Colonic mucosa (tissue), 4 donors: ENCODE measurements around the gene TMEM30A. TPM values are rescaled to one million over a fixed set of nuclear protein-coding genes. Genes with fewer than 3 reads are reported as not detected.

Experiments
- DNase-seq: peaks from one replicate; pipeline ENCODE4 v3.0.0-alpha.2; 2020
- H3K27ac ChIP-seq: fragments of 200-600 bp; one replicate; pipeline ENCODE4 v1.8.0; 2021
- H3K27me3 ChIP-seq: fragments of 200-600 bp; one replicate; pipeline ENCODE4 v1.8.0; 2021
- H3K36me3 ChIP-seq: fragments of 200-600 bp; one replicate; pipeline ENCODE4 v1.8.0; 2021
- H3K4me1 ChIP-seq: fragments of 200-600 bp; one replicate; pipeline ENCODE4 v1.8.0; 2021; ENCODE audit warnings: mild to moderate bottlenecking
- H3K4me3 ChIP-seq: fragments of 200-600 bp; one replicate; pipeline ENCODE4 v1.8.0; 2021
- H3K9ac ChIP-seq, 2 donors: one replicate each; pipeline ENCODE4 v1.7.0; 2013; ENCODE audit warnings: control low read depth in 2 of 2, low read depth in 2 of 2, low read length in 2 of 2
- H3K9me3 ChIP-seq: fragments of 200-600 bp; one replicate; pipeline ENCODE4 v1.8.0; 2021
- intact Hi-C: fragments of 100-400 bp; cut with DNase I; formaldehyde crosslinking; loops from one replicate; pipeline ENCODE4 v1.14.1; 2022
- total RNA-seq, 2 donors: library from RNA; stranded (reverse); fragmentation: NEBNext Ultra II Directional in 1 of 2; extraction: Animal tissue kit (Norgen Biotek cat#: 25700) in 1 of 2; gene quantifications; one replicate each; pipeline ENCODE4 v1.2.1, GENCODE V29; 2021
- TF ChIP-seq, protein P1 (sequence below): fragments of 200-600 bp; IDR thresholded peaks from one replicate; pipeline ENCODE4 v1.8.0; 2022; ENCODE audit warnings: antibody characterized with exemption, mild to moderate bottlenecking
- donor health status: healthy.
- donor health status: DM: no; HTN: no; CAD: no.
- donor health status: DM: no; HTN: no; CAD: no.

The TMEM30A gene
- total RNA-seq, 2 donors from 2014 or later, result 69.5 to 112 TPM

DNA sequence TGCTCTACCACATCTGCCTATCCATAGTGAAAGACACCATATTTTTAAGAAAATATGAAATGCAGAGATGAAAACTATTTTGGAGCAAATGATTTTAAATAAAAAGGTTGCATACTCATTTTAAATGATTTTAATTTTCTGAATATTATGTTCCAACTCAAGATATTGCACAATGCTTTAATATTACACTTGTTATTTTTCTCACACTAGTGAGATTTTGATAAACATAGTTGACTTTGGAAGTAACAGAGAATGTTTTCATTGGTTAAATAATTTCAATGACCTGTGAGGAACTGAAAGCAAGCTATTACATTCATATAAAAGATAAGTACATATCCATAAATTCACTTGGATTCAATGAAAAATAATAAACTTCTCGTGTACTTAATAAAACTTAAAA, 7.2 kb upstream of the TMEM30A start:
- Histone ChIP-seq H3K27me3 (no peaks in the 10 kb centered on the region), H3K27ac (no peak overlapping the region), H3K4me1 (no peaks in the 10 kb centered on the region), H3K9ac (no peak overlapping the region), H3K9me3 (no peaks in the 10 kb centered on the region), H3K4me3 (no peak overlapping the region), H3K36me3 (no peaks in the 10 kb centered on the region)
- TF ChIP-seq, protein P1, sequence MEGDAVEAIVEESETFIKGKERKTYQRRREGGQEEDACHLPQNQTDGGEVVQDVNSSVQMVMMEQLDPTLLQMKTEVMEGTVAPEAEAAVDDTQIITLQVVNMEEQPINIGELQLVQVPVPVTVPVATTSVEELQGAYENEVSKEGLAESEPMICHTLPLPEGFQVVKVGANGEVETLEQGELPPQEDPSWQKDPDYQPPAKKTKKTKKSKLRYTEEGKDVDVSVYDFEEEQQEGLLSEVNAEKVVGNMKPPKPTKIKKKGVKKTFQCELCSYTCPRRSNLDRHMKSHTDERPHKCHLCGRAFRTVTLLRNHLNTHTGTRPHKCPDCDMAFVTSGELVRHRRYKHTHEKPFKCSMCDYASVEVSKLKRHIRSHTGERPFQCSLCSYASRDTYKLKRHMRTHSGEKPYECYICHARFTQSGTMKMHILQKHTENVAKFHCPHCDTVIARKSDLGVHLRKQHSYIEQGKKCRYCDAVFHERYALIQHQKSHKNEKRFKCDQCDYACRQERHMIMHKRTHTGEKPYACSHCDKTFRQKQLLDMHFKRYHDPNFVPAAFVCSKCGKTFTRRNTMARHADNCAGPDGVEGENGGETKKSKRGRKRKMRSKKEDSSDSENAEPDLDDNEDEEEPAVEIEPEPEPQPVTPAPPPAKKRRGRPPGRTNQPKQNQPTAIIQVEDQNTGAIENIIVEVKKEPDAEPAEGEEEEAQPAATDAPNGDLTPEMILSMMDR, result no peak
- DNase-seq, result no peak
- intact Hi-C loops, result no loop called here

DNA sequence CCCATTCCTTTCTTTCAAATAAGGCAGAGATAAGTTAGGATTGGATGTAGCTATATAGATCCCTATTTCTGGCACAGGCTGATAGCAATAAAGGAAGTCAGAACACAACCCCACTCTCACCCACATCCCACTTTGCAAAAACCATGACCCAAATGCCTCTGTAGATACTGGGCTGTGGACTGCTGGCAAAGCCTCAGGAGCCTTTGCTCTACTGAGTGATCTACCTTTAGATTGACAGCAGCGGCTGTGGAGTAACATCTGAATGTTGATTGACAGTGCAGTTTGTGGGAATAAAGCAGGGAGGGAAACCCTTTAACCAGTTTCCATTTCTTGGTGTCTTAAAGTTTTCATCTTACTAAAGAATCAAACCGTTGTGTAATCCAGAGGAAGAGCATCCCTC, 6.7 kb upstream of the TMEM30A start:
- Histone ChIP-seq H3K27ac (no peak overlapping the region), H3K4me1 (no peaks in the 10 kb centered on the region), H3K9me3 (no peaks in the 10 kb centered on the region), H3K36me3 (no peaks in the 10 kb centered on the region), H3K27me3 (no peaks in the 10 kb centered on the region), H3K4me3 (no peak overlapping the region), H3K9ac (no peak overlapping the region)
- TF ChIP-seq, protein P1, result no peak
- intact Hi-C loops, result no loop called here
- DNase-seq, result no peak

DNA sequence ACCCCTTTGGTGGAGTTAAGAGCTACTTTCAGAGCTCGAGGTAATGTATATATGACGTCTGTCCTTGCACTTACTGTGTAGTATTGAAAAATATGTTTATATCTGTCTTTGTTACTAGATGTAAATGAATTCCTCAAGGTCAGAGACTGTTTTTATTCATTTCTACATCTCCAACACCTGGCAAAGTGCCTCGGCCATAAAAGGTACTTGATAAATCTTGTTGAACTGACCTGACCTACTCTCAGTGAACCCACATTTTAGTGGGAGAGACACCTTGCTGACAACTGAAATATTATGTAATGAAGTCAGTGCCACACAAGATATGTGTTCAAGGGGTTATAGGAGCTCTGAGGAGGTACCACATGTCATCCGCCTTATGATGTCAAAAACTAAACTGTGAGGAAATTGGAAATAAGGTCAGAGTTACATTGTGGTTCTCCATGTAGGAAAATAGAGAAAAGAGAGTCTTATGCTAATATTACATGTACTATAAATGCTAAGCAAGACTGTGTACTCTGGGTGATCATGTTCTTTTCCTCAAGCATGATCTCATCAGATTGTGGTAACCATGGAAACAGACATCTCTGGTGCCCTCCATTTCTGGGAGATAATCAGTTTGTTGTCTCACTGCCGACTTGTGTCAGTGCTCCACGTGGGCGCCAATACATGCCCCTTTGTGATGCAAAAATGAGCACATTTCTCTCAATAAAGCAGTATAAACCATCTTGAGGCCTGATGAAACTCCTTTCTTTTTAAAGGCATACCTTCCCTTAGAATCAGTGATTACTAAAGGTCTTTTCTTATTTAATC, 5.7 kb upstream of the TMEM30A start:
- H3K9ac ChIP-seq, result no peak overlapping the region
- TF ChIP-seq, protein P1, result no peak
- H3K4me1 ChIP-seq, result no peaks in the 10 kb centered on the region
- H3K4me3 ChIP-seq, result no peak overlapping the region
- no peaks in the 10 kb centered on the region for H3K9me3 ChIP-seq
- DNase-seq, result no peak
- no peak overlapping the region for H3K27ac ChIP-seq
- H3K36me3 ChIP-seq, result no peaks in the 10 kb centered on the region
- intact Hi-C loops, result no loop called here
- no peaks in the 10 kb centered on the region for H3K27me3 ChIP-seq

DNA sequence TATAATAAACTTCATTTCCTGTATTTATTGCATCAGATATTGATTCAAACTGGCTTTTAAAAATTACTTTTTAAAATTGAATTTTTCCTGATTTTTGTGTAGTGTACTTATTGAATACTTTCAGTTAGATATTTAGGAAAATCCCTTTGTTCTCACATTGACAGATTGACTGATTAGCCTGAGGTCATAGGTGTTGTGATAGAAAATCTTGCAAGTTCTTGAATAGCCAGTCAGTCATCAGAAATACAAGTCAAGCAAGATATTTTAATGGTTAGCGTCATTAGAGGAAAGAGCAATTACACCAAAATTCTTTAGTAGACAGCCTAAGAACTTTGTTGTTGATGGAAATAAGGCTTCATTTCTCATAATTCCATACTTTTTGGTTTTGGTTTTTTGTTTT, 3.4 kb upstream of the TMEM30A start:
- no peaks in the 10 kb centered on the region for H3K4me1 ChIP-seq
- no peak overlapping the region for H3K27ac ChIP-seq
- intact Hi-C loops, result no loop called here

DNA sequence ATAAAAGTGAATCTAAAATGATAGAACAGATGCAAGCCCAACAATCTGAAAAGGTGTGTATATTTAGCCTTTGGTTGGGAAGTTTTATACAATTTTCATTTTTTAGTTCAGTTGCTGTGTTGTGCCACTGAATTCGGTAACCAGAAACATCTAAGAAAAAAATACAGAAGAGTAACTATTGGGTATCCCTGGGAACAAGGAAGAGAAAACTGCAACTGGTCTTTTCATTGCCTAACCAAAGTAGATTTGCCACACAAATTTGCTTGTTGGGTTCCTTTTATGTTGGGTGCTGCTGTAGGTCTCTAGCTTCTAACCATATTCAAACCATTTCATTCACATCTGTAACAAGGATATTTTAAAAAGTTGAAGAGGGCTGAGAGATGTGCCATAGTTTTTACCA, 2.8 kb upstream of the TMEM30A start:
- H3K27ac ChIP-seq, result no peak overlapping the region

More for the DNA sequence above, 3.4 kb upstream of the TMEM30A start:
- TF ChIP-seq, protein P1, result no peak
- H3K4me3 ChIP-seq, result no peak overlapping the region
- H3K9me3 ChIP-seq, result no peaks in the 10 kb centered on the region
- H3K9ac ChIP-seq, result no peak overlapping the region
- H3K27me3 ChIP-seq, result no peaks in the 10 kb centered on the region
- no peaks in the 10 kb centered on the region for H3K36me3 ChIP-seq
- no peak for DNase-seq

More for the DNA sequence above, 2.8 kb upstream of the TMEM30A start:
- TF ChIP-seq, protein P1, result no peak
- no peak overlapping the region for H3K4me3 ChIP-seq
- H3K9ac ChIP-seq, result no peak overlapping the region
- no peaks in the 10 kb centered on the region for H3K36me3 ChIP-seq
- no peaks in the 10 kb centered on the region for H3K4me1 ChIP-seq
- H3K9me3 ChIP-seq, result no peaks in the 10 kb centered on the region
- H3K27me3 ChIP-seq, result no peaks in the 10 kb centered on the region
- intact Hi-C loops, result no loop called here
- no peak for DNase-seq
